GM18858 (cell line): Measurements from ENCODE around the gene SSB.
"Not testable (repeated sequence)": the region's sequence is repeated elsewhere in the genome, so short reads cannot be mapped to it uniquely, and the experiment has no call there.

ENCODE experiments used
- ATAC-seq: cut with Tn5 transposase; IDR thresholded peaks from one replicate; pipeline ENCODE4 v1.9.1; 2021; ENCODE audit not compliant: unreplicated experiment

SSB gene

GRCh38 chr2:169828141-169828811 lies 29.6 kb downstream of the SSB start:
- no peak for ATAC-seq

- ATAC-seq, result no peak
Observed at GRCh38 chr2:169834401-169834800, 35.7 kb downstream of the SSB start.

- ATAC-seq, result no peak
Observed at GRCh38 chr2:169838743-169839489, 40.2 kb downstream of the SSB start.

GRCh38 chr2:169839954-169840746 lies 41.5 kb downstream of the SSB start:
- no peak for ATAC-seq

GRCh38 chr2:169840747-169841142 lies 42.1 kb downstream of the SSB start:
- ATAC-seq, result no peak

GRCh38 chr2:169841625-169842024 lies 43.0 kb downstream of the SSB start:
- not testable (repeated sequence) for ATAC-seq

- ATAC-seq, result no peak
Observed at GRCh38 chr2:169845016-169845415, 46.3 kb downstream of the SSB start.

GRCh38 chr2:169848959-169849693 lies 50.5 kb downstream of the SSB start:
- not testable (repeated sequence) for ATAC-seq

- ATAC-seq, result no peak
Observed at GRCh38 chr2:169849710-169850109, 51.0 kb downstream of the SSB start.

GRCh38 chr2:169853041-169853668 lies 54.5 kb downstream of the SSB start:
- no peak for ATAC-seq

- not testable (repeated sequence) for ATAC-seq
Observed at GRCh38 chr2:169855281-169856258, 56.9 kb downstream of the SSB start.

GRCh38 chr2:169859423-169859822 lies 60.8 kb downstream of the SSB start:
- no peak for ATAC-seq

- no peak for ATAC-seq
Observed at GRCh38 chr2:169860149-169860548, 61.5 kb downstream of the SSB start.
